ENCODE measurements around the gene KMT2E. TPM values are rescaled to one million over a fixed set of nuclear protein-coding genes. Genes with fewer than 3 reads are reported as not detected.

KMT2E gene
- total RNA-seq, 1 donor from 2014 or later, result 107 TPM

- H3K4me3 Mint-ChIP-seq (ENCODE audit: low read depth), result peak overlapping the region; percentile 100
- no peaks in the 10 kb centered on the region for H3K9me3 Mint-ChIP-seq (ENCODE audit: low read depth)
- H3K27ac Mint-ChIP-seq, result peak overlapping the region; percentile 100
- no peak for TF ChIP-seq CTCF (IDR thresholded peaks at IDR 0.05; ENCODE audit: unreplicated experiment)
- peaks cover 26% of the 10 kb centered on the region for H3K4me1 Mint-ChIP-seq (ENCODE audit: low read depth)
- no peaks in the 10 kb centered on the region for H3K27me3 Mint-ChIP-seq
- H3K36me3 Mint-ChIP-seq (ENCODE audit: insufficient read depth), result peaks cover 5% of the 10 kb centered on the region
- DNase-seq (ENCODE audit: low spot score, unreplicated experiment), result no peak
These were observed 836 bp downstream of the KMT2E start for GRCh38 chr7:105014693-105015389.

GRCh38 chr7:105015390-105015965 is 1.5 kb downstream of the KMT2E start:
- H3K27ac Mint-ChIP-seq, result peak overlapping the region; percentile 100
- no peak for DNase-seq (ENCODE audit: low spot score, unreplicated experiment)
- H3K36me3 Mint-ChIP-seq (ENCODE audit: insufficient read depth), result peaks cover 5% of the 10 kb centered on the region
- no peaks in the 10 kb centered on the region for H3K9me3 Mint-ChIP-seq (ENCODE audit: low read depth)
- H3K4me3 Mint-ChIP-seq (ENCODE audit: low read depth), result peak overlapping the region; percentile 100
- peaks cover 20% of the 10 kb centered on the region for H3K4me1 Mint-ChIP-seq (ENCODE audit: low read depth)
- no peak for TF ChIP-seq CTCF (IDR thresholded peaks at IDR 0.05; ENCODE audit: unreplicated experiment)
- H3K27me3 Mint-ChIP-seq, result no peaks in the 10 kb centered on the region

DNA sequence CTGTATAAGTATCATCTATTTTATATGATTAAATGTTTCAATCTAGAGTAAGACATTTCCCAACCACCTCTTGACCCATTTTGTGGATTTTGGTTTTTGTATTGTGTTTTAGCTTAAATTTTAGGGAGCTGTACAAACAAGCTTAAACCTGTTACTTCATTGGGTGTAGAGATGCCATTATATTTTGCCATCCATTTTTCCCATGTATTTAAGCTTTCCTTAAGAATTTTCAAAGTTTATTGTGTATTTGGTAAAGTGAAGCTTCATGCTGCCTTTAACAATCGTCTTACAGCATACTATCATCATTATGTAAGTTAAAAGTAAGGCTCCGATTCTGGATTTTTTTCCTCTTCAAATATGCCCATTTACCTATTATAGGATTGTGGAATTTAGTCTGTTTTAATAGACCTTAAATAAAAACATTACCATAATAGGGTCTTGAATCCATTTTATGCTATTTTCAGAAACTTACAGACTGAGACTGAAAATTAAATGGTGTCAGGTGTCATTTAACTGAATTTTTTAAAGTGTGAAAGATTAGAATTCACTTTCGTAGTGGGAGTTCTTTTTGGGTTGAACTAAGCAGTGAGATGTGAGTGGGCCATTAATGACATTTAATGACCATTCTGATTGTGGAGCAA is 2.2 kb downstream of the KMT2E start:
- peak overlapping the region; percentile 100 for H3K4me3 Mint-ChIP-seq (ENCODE audit: low read depth)
- no peak for DNase-seq (ENCODE audit: low spot score, unreplicated experiment)
- H3K9me3 Mint-ChIP-seq (ENCODE audit: low read depth), result no peaks in the 10 kb centered on the region
- H3K4me1 Mint-ChIP-seq (ENCODE audit: low read depth), result peaks cover 20% of the 10 kb centered on the region
- H3K27ac Mint-ChIP-seq, result peak overlapping the region; percentile 100
- H3K27me3 Mint-ChIP-seq, result no peaks in the 10 kb centered on the region
- peaks cover 3% of the 10 kb centered on the region for H3K36me3 Mint-ChIP-seq (ENCODE audit: insufficient read depth)
- no peak for TF ChIP-seq CTCF (IDR thresholded peaks at IDR 0.05; ENCODE audit: unreplicated experiment)

DNA sequence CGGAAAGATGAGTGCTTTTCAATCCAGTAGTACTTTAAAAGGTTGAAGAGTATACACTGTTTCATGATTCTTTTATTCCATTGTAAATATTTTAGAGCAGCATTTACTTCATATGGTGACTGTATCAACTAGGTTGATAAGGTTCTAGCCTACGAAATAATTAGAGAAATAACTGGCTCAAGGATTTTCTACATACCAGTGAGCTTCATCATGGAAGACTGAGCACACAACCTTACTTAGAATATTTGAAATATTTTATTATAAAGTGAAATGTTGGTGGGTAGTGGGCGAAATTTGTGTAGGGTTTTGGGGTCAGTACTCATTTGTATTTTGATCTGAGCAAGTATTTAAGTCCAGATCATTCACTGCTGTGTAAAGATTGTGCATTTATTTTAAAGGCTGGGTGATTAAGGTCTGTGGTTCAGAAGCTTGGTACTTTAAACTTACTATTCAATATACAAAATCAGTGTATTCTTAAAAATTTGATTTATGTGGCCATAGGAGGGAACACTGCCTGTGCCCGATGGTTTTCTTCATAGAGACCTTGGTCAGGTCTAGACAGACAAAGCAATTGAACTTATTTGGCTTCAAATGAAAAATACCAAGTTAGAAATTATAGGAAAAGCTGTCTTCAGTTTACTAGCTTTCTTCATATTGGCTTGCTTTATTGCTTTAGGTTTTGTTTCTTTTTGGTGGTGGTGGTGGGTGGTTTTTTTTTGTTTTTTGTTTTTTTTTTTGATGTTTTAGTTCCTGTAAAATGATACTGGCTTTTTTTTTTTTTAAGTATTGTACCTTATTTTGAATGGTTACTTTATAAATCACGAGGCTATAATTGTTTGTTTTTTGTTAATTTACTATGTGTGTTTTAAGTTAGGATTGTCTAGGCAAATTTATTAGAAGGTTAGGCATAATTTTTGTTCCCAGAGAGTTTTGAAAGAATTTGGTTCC is 3.0 kb downstream of the KMT2E start:
- DNase-seq (ENCODE audit: low spot score, unreplicated experiment), result no peak
- Mint-ChIP-seq H3K36me3 (ENCODE audit: insufficient read depth) (peaks cover 2% of the 10 kb centered on the region), H3K27me3 (no peaks in the 10 kb centered on the region), H3K9me3 (ENCODE audit: low read depth) (no peaks in the 10 kb centered on the region), H3K4me3 (ENCODE audit: low read depth) (peak overlapping the region; percentile 100), H3K27ac (peak overlapping the region; percentile 100), H3K4me1 (ENCODE audit: low read depth) (peaks cover 27% of the 10 kb centered on the region)
- TF ChIP-seq CTCF (IDR thresholded peaks at IDR 0.05; ENCODE audit: unreplicated experiment), result no peak
